GM10847 (cell line): Measurements from ENCODE around the gene PRKAG2.

Source experiments
- POLR2A ChIP-seq: IDR thresholded peaks from 2 replicates; pipeline ENCODE4 v1.6.1; 2011; ENCODE audit not compliant: insufficient read length; ENCODE audit errors: extremely low read depth

The PRKAG2 gene

DNA sequence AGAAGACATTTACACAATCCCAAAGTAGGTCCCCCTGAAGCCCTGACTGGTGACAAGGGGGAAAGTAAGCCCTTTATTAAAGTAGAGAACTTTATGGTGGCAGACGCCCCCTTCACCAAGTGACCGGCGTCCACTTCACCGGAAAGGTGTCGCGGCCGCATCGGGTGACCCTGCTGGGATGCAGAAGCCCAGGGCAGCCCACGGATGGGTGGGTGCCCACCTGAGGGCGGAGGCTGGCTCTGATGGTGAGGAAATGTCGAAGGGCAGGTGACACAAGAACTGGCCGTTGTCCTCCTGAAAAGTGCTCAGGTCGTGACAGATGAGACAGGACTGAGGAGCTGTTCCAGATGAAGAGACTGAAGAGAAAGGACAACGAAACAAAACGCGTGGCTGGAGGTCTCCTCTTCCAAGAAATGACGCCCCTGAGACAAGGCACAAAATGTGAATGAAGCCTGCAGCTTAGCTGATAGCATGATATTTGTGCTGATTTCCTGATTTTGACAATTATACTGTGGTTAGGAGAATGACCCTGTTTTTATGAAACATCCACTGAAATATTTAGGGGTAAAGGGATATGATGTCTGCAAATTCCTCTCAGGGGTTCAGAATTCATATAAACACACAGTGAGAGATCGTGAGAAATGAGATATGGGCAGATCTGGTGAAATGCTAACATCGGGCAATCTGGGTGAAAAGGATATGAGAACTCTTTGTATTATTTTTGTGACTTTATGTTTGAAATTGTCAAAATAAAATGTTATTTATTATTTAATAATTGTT is 123.9 kb downstream of the PRKAG2 start:
- TF ChIP-seq POLR2A, result no peak

- TF ChIP-seq POLR2A, result no peak
These were observed 124.9 kb downstream of the PRKAG2 start for GRCh38 chr7:151752037-151752436.

DNA sequence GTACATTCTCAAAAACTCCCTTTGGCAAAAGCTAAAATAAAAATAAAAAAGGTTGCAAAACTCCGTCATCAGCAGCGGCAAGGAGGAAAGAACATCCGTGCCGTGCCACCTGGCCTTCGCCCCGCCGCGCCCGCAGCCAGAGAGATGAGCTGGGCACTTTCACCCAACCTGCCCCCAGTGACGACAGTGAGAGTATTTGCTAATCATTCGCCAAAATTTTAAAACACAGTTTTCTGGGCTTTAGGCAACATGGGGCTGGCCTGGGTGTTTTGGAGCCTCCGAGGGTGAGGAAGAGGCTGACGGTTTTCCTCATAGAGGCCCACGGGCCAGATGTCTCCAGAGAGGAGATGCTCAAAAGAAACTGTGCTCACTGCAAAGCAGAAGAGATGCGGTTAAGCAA is 128.2 kb downstream of the PRKAG2 start:
- no peak for TF ChIP-seq POLR2A

DNA sequence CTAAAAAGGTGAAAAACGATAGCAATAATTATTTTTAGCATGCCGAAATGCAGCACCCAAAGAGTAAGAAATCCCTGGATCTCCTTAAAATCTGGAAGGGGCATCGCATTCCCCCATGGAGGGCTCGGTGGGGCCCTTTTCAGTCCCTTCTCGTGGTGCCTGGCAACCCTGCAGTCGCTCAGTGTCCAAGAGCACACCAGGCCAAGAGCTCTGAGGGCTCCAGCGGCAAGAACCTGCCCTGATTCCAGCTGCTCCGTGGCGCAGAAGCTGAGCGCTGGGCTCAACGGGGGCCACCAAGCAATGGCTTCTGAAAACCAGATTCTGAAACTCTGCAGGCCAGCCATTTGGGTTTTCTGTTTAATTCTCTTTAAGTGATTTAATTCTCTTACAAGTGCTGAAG is 131.2 kb downstream of the PRKAG2 start:
- TF ChIP-seq POLR2A, result no peak

GRCh38 chr7:151744656-151745638 is 132.0 kb downstream of the PRKAG2 start:
- TF ChIP-seq POLR2A, result no peak

- no peak for TF ChIP-seq POLR2A
These were observed 132.8 kb downstream of the PRKAG2 start for GRCh38 chr7:151744051-151744580.

- TF ChIP-seq POLR2A, result no peak
These were observed 133.4 kb downstream of the PRKAG2 start for GRCh38 chr7:151743481-151743983.

DNA sequence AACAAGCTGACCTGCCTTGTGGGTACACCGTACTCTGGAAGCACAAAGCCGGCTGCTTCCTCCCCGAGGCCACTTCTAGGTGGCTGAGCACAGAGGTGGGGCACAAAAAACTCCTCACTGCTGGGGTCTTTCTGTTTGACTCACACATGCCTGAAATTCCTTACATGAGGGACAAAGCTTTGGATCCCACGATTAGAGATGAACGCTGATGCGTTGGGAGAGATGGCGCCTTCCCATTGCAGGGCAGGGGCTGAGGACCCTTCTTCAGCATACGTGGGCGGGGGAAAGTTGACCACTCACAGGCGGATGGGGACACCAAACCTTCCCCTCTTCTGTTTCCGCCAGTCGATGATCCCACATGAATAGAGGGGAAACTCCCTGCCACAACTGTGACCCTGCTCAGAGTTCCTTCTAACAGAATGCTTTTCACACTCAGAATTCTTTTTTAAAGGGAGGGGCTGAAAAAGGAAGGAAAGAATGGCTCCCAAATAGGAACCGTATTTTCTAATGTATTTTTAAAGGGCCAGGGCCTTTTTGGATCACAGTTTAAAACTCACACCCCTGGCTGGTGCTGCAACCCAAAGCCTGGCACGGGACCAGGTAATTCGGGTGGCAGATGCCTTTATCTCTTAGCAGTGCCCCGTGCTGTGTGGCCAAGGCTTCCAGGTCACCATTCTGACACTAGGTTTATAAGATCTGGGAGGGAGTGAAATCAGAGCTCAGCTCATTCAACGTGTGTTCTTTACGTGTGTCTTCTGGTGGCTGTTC is 134.0 kb downstream of the PRKAG2 start:
- no peak for TF ChIP-seq POLR2A

DNA sequence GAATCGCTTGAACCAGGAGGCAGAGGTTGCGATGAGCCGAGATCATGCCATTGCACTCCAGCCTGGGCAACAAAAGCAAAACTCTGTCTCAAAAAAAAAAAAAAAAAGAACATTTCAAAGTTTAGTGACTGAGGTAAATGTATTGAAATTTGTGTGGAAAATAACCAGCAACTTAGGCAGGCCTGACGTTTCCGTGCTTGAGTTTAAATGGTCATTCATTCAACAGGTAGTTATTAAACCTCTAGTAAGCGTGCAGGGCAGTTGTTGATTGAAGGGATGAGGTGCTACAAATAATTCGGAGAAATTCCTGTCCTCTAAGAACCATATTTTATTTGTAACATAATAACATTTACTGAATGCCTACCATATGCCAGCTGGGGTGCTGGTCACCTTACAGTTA is 135.3 kb downstream of the PRKAG2 start:
- no peak for TF ChIP-seq POLR2A

- no peak for TF ChIP-seq POLR2A
These were observed 136.6 kb downstream of the PRKAG2 start for GRCh38 chr7:151740081-151740851.

GRCh38 chr7:151738925-151739324 is 138.0 kb downstream of the PRKAG2 start:
- no peak for TF ChIP-seq POLR2A

- no peak for TF ChIP-seq POLR2A
These were observed 140.5 kb downstream of the PRKAG2 start for GRCh38 chr7:151736403-151736909.

- TF ChIP-seq POLR2A, result no peak
These were observed 141.0 kb downstream of the PRKAG2 start for GRCh38 chr7:151735851-151736402.
